Astrocyte of the spinal cord (primary cell): ENCODE data around the gene FOXD4L6.
"Not testable (repeated sequence)": the region's sequence is repeated elsewhere in the genome, so short reads cannot be mapped to it uniquely, and the experiment has no call there.

Experiments used
- DNase-seq: peaks from one replicate; pipeline ENCODE4 v3.0.0; 2011; ENCODE audit warnings: low read depth, low spot score
- H3K4me3 ChIP-seq: 2 replicates; pipeline ENCODE4 v1.5.1; 2011; ENCODE audit warnings: low read depth, mild to moderate bottlenecking, low read length, moderate library complexity
- in situ Hi-C: cut with HindIII; loops from 2 replicates; pipeline ENCODE4 v1.10.0; 2017; ENCODE audit warnings: low sequenced_read_pairs

Gene FOXD4L6

GRCh38 chr9:41079464-41079863 lies 49.0 kb downstream of the FOXD4L6 start:
- in situ Hi-C loops, H3K4me3 ChIP-seq, DNase-seq: not testable (repeated sequence)

- in situ Hi-C loops, DNase-seq, H3K4me3 ChIP-seq: not testable (repeated sequence)
These were observed 50.9 kb downstream of the FOXD4L6 start for GRCh38 chr9:41077586-41077985.
